GM18502 (cell line): ENCODE measurements around the gene C19orf33.
"Not testable (repeated sequence)": the region's sequence is repeated elsewhere in the genome, so short reads cannot be mapped to it uniquely, and the experiment has no call there.

Source experiments
- ATAC-seq: cut with Tn5 transposase; IDR thresholded peaks from one replicate; pipeline ENCODE4 v1.9.1; 2021; ENCODE audit warnings: mild to moderate bottlenecking; ENCODE audit not compliant: unreplicated experiment, poor library complexity

The C19orf33 gene

GRCh38 chr19:38335949-38336637 is 32.0 kb downstream of the C19orf33 start:
- ATAC-seq: peak; percentile 73

- peak; percentile 67 for ATAC-seq
These were observed 32.7 kb downstream of the C19orf33 start for GRCh38 chr19:38336638-38337359.

- no peak for ATAC-seq
These were observed 33.3 kb downstream of the C19orf33 start for GRCh38 chr19:38337360-38337653.

- ATAC-seq: not testable (repeated sequence)
These were observed 35.0 kb downstream of the C19orf33 start for GRCh38 chr19:38339011-38339410.

GRCh38 chr19:38340927-38341326 is 36.9 kb downstream of the C19orf33 start:
- ATAC-seq: no peak

GRCh38 chr19:38346837-38347236 is 42.8 kb downstream of the C19orf33 start:
- ATAC-seq: no peak

- ATAC-seq: no peak
These were observed 46.8 kb downstream of the C19orf33 start for GRCh38 chr19:38350883-38351282.

GRCh38 chr19:38351865-38352395 is 47.9 kb downstream of the C19orf33 start:
- ATAC-seq: no peak

GRCh38 chr19:38352611-38353010 is 48.6 kb downstream of the C19orf33 start:
- no peak for ATAC-seq
